ENCODE measurements around the gene OTUD3.

DNA sequence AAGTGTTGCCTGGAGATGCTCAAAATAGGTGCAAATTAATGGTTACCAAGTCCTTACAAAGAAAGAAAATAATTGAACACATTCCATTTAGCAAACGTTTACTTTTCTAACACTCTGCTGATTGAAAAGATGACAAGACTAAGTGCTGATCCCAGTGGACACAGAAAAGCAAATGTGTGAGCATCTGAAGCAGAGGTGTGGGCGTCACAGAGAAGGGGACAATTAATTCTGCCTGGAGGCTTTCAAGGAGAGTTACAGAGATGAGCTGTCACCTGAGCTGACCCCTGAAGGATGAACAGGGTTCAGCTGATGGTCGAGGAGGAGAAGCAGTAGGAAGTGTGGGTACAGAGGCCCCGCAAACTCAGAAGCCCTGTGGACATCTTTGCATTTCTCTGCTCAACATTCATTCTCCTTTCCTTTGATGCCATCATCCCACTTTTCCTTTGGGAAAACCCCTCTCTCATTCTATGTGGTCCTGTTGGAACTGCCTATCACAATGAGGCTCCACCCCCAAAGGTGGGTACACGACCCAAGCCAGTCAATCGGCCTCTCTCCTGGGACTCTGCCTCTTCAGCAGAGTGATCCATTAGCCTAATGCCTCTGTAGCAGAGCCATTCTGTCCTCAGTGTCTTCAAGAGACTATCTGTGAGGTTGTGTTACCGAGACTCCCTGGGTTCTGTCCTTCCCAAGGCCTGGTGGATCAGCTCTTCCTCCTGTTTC lies 58.5 kb downstream of the OTUD3 start:
- TF ChIP-seq, protein P1, sequence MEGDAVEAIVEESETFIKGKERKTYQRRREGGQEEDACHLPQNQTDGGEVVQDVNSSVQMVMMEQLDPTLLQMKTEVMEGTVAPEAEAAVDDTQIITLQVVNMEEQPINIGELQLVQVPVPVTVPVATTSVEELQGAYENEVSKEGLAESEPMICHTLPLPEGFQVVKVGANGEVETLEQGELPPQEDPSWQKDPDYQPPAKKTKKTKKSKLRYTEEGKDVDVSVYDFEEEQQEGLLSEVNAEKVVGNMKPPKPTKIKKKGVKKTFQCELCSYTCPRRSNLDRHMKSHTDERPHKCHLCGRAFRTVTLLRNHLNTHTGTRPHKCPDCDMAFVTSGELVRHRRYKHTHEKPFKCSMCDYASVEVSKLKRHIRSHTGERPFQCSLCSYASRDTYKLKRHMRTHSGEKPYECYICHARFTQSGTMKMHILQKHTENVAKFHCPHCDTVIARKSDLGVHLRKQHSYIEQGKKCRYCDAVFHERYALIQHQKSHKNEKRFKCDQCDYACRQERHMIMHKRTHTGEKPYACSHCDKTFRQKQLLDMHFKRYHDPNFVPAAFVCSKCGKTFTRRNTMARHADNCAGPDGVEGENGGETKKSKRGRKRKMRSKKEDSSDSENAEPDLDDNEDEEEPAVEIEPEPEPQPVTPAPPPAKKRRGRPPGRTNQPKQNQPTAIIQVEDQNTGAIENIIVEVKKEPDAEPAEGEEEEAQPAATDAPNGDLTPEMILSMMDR (IDR thresholded peaks at IDR 0.05): no peak
- no peak for TF ChIP-seq EP300 (IDR thresholded peaks at IDR 0.05)

Data from tibial nerve (tissue), 4 donors.